CD14-positive monocyte (primary cell): ENCODE data around the gene FAM98B. TPM values are rescaled to one million over a fixed set of nuclear protein-coding genes. Genes with fewer than 3 reads are reported as not detected.

Experiments
- DNase-seq, 3 donors: peaks; one replicate each; pipeline ENCODE4 v3.0.0-alpha.2; 2011 to 2022
- H2AFZ ChIP-seq: 2 replicates; pipeline ENCODE4 v1.6.0; 2012; ENCODE audit warnings: mild to moderate bottlenecking, low read depth, low read length, inconsistent platforms; ENCODE audit not compliant: insufficient read depth, poor library complexity, severe bottlenecking
- H3K27ac ChIP-seq, 2 donors: 1 replicate in 1 of 2; 2 replicates in 1 of 2; pipeline ENCODE4 v1.5.1; 2012 to 2013; ENCODE audit warnings: low read length in 2 of 2, control low read depth in 1 of 2, inconsistent platforms in 1 of 2, low read depth in 1 of 2, mild to moderate bottlenecking in 1 of 2
- H3K27me3 ChIP-seq, 2 donors: one replicate each; pipeline versions ENCODE4 v1.6.0 to v1.6.1; 2011 to 2013; ENCODE audit warnings: low read length in 2 of 2; ENCODE audit not compliant: control insufficient read depth in 2 of 2, insufficient read depth in 2 of 2
- H3K36me3 ChIP-seq, 2 donors: replicated peaks in 1 of 2; 1 replicate in 1 of 2; 2 replicates in 1 of 2; pipeline versions ENCODE4 v1.5.1 to v1.6.1; 2012 to 2013; ENCODE audit warnings: low read length in 2 of 2, control low read depth in 1 of 2, inconsistent platforms in 1 of 2, mild to moderate bottlenecking in 1 of 2; ENCODE audit not compliant: insufficient read depth in 2 of 2, control insufficient read depth in 1 of 2
- H3K4me1 ChIP-seq, 2 donors: 1 replicate in 1 of 2; 2 replicates in 1 of 2; pipeline versions ENCODE4 v1.5.1 to v1.6.1; 2012 to 2013; ENCODE audit warnings: low read length in 2 of 2, control low read depth in 1 of 2, inconsistent platforms in 1 of 2, mild to moderate bottlenecking in 1 of 2, moderate library complexity in 1 of 2; ENCODE audit not compliant: insufficient read depth in 2 of 2, control insufficient read depth in 1 of 2
- H3K4me2 ChIP-seq: replicated peaks from 2 replicates; pipeline ENCODE3; 2012; ENCODE audit warnings: low read length, moderate library complexity, mild to moderate bottlenecking; ENCODE audit not compliant: poor library complexity, severe bottlenecking; ENCODE audit errors: extremely low read depth
- H3K4me3 ChIP-seq, 3 experiments: fragments of 200-600 bp in 1 of 3; sonication (generic) in 1 of 3; replicated peaks in 1 of 3; 1 replicate in 2 of 3; 2 replicates in 1 of 3; pipeline ENCODE4 v1.5.1; 2011 to 2013; ENCODE audit warnings: low read length in 3 of 3, mild to moderate bottlenecking in 3 of 3, control low read depth in 2 of 3, low read depth in 2 of 3, inconsistent platforms in 1 of 3, moderate library complexity in 1 of 3
- H3K79me2 ChIP-seq: 2 replicates; pipeline ENCODE4 v1.6.0; 2012; ENCODE audit warnings: mild to moderate bottlenecking, control low read depth, inconsistent platforms, low read length, moderate library complexity; ENCODE audit not compliant: insufficient read depth
- H3K9ac ChIP-seq: 2 replicates; pipeline ENCODE4 v1.6.0; 2017; ENCODE audit warnings: low read length, mild to moderate bottlenecking; ENCODE audit not compliant: insufficient read depth, poor library complexity, severe bottlenecking
- H3K9me3 ChIP-seq, 2 donors: replicated peaks in 1 of 2; 1 replicate in 1 of 2; 2 replicates in 1 of 2; pipeline versions ENCODE4 v1.5.1 to v1.6.1; 2012 to 2013; ENCODE audit warnings: low read length in 2 of 2, control low read depth in 1 of 2; ENCODE audit not compliant: control insufficient read depth in 1 of 2, insufficient read depth in 1 of 2
- H4K20me1 ChIP-seq: 2 replicates; pipeline ENCODE4 v1.6.0; 2012; ENCODE audit warnings: mild to moderate bottlenecking, low read length, control low read depth, moderate library complexity; ENCODE audit not compliant: insufficient read depth
- H3K27ac Mint-ChIP-seq, 7 donors: one replicate each; pipeline ENCODE4 v1.8.0; 2020; ENCODE audit warnings: mild to moderate bottlenecking in 7 of 7, mixed read lengths in 7 of 7, moderate library complexity in 6 of 7, inconsistent platforms in 2 of 7
- H3K27me3 Mint-ChIP-seq, 3 donors: one replicate each; pipeline ENCODE4 v1.8.0; 2021 to 2022; ENCODE audit warnings: low read depth in 3 of 3, mild to moderate bottlenecking in 3 of 3, mixed read lengths in 3 of 3, moderate library complexity in 3 of 3, inconsistent platforms in 1 of 3
- H3K36me3 Mint-ChIP-seq, 2 donors: one replicate each; pipeline ENCODE4 v1.8.0; 2020; ENCODE audit warnings: mixed read lengths in 2 of 2, inconsistent platforms in 1 of 2, mild to moderate bottlenecking in 1 of 2
- H3K4me1 Mint-ChIP-seq: one replicate; pipeline ENCODE4 v1.8.0; 2020; ENCODE audit warnings: mild to moderate bottlenecking, mixed read lengths
- H3K4me3 Mint-ChIP-seq, 2 donors: one replicate each; pipeline ENCODE4 v1.8.0; 2020; ENCODE audit warnings: mild to moderate bottlenecking in 2 of 2, mixed read lengths in 2 of 2, moderate library complexity in 1 of 2
- H3K9me3 Mint-ChIP-seq, 7 donors: one replicate each; pipeline ENCODE4 v1.8.0; 2020 to 2022; ENCODE audit warnings: mixed read lengths in 7 of 7, mild to moderate bottlenecking in 6 of 7, moderate library complexity in 6 of 7, inconsistent platforms in 2 of 7
- CTCF ChIP-seq: fragments of 200-600 bp; IDR thresholded peaks from one replicate; pipeline ENCODE4 v1.8.0; 2022; ENCODE audit warnings: antibody characterized with exemption, mild to moderate bottlenecking
- WGBS: methylation state at CpG from one replicate; pipeline ENCODE4 v1.1.5; 2013; ENCODE audit warnings: missing lambda C conversion rate; ENCODE audit not compliant: insufficient coverage; 5-methylcytosine and 5-hydroxymethylcytosine counted together
- intact Hi-C, 2 donors: fragments of 100-400 bp; cut with micrococcal nuclease; formaldehyde crosslinking; loops; one replicate each; pipeline versions ENCODE4 v1.15.0 to v1.15.1; 2023
- polyA plus RNA-seq, 3 donors: library from polyadenylated mRNA; depleted of rRNA in 1 of 3; unstranded in 2 of 3; stranded (reverse) in 1 of 3; fragments of 300-500 nt in 2 of 3; fragments of >200 nt in 1 of 3; fragmentation: Illumina TruSeq in 2 of 3; gene quantifications; 1 replicate in 2 of 3; 2 replicates in 1 of 3; pipeline ENCODE4 v1.2.3, GENCODE V29; 2012 to 2021

FAM98B gene
- polyA plus RNA-seq, 3 donors, result 0.41 to 1.3 (median 0.69) TPM

- intact Hi-C loops, result no loop called here
- no peaks in the 10 kb centered on the region for H3K27me3 Mint-ChIP-seq
- TF ChIP-seq CTCF, result no peak
- Histone ChIP-seq H3K9ac (no peak overlapping the region), H4K20me1 (no peaks in the 10 kb centered on the region), H3K9me3 (peaks cover 0 to 2% of the 10 kb centered on the region in 2 donors), H3K27me3 (no peaks in the 10 kb centered on the region), H2AFZ (no peak overlapping the region), H3K4me3 (no peak overlapping the region), H3K4me1 (no peaks in the 10 kb centered on the region), H3K27ac (no peak overlapping the region), H3K4me2 (no peak overlapping the region), H3K36me3 (no peaks in the 10 kb centered on the region), H3K79me2 (no peaks in the 10 kb centered on the region)
- H3K4me3 Mint-ChIP-seq, result no peak overlapping the region
- H3K9me3 Mint-ChIP-seq, result peaks cover 0 to 4% (median 2%) of the 10 kb centered on the region in 7 donors
- H3K36me3 Mint-ChIP-seq, result no peaks in the 10 kb centered on the region
- H3K27ac Mint-ChIP-seq, result no peak overlapping the region
- DNase-seq, result no peak
- 50% methylated on average over 1 of the region's 4 CpGs for WGBS
- H3K4me1 Mint-ChIP-seq, result no peaks in the 10 kb centered on the region
Measured at GRCh38 chr15:38504680-38505467, 50.9 kb downstream of the FAM98B start.

- H3K4me3 Mint-ChIP-seq, result no peak overlapping the region
- no peak overlapping the region for H3K27ac ChIP-seq
- intact Hi-C loops, result no loop called here
- H2AFZ ChIP-seq, result no peak overlapping the region
- H3K36me3 ChIP-seq, result no peaks in the 10 kb centered on the region
- H3K27ac Mint-ChIP-seq, result no peak overlapping the region
- H3K9me3 ChIP-seq, result no peaks in the 10 kb centered on the region
- H3K27me3 ChIP-seq, result no peaks in the 10 kb centered on the region
- WGBS, result 78% methylated on average over 3 of the region's 4 CpGs
- no peaks in the 10 kb centered on the region for H3K36me3 Mint-ChIP-seq
- no peaks in the 10 kb centered on the region for H4K20me1 ChIP-seq
- DNase-seq, result no peak
- H3K4me1 Mint-ChIP-seq, result no peaks in the 10 kb centered on the region
- H3K79me2 ChIP-seq, result no peaks in the 10 kb centered on the region
- H3K9ac ChIP-seq, result no peak overlapping the region
- no peaks in the 10 kb centered on the region for H3K4me1 ChIP-seq
- TF ChIP-seq CTCF, result no peak
- H3K4me2 ChIP-seq, result no peak overlapping the region
- peaks cover 0 to 3% (median 0%) of the 10 kb centered on the region in 3 donors for H3K27me3 Mint-ChIP-seq
- H3K9me3 Mint-ChIP-seq, result no peaks in the 10 kb centered on the region
- no peak overlapping the region for H3K4me3 ChIP-seq
Measured at GRCh38 chr15:38506997-38507396, 53.1 kb downstream of the FAM98B start.
